NCI-H2029 treated with DMSO at 0.1 percent for 48 hours (cell line): ENCODE measurements around the gene CD99.
"Not testable (repeated sequence)": the region's sequence is repeated elsewhere in the genome, so short reads cannot be mapped to it uniquely, and the experiment has no call there.

Experiments used
- DNase-seq: peaks from one replicate; lab custom pipeline; 2025; lab: John Stamatoyannopoulos, UW

Gene CD99

DNA sequence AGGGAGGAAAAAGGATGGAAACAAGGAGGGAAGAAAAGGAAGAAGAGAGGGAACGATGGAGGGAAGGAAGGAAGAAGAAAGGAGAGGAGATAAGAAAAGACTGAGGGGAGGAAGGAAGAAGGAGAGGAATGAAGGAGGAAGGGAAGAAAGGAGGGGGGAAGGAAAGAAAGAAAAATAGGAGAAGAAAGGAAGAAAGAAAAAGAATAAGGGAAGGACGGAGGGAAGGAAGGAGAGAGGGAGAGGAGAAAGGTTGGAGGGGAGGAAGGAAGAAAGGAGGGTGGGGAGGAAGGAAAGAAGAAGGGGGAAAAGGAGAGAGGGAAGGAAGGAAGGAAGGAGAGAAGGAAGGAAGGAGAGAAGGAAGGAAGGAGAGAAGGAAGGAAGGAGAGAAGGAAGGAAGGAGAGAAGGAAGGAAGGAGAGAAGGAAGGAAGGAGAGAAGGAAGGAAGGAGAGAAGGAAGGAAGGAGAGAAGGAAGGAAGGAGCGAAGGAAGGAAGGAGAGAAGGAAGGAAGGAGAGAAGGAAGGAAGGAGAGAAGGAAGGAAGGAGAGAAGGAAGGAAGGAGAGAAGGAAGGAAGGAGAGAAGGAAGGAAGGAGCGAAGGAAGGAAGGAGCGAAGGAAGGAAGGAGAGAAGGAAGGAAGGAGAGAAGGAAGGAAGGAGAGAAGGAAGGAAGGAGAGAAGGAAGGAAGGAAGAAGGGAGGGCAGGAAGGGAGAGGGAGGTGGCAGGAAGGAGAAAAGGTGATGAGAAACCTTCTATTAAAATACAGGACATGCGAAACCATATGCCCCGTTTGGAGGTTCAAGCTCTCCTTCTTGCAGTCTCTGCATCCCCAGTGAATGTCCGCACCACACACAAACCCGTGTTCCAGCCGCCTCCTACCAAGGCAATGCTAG lies 82.3 kb downstream of the CD99 start:
- DNase-seq = not testable (repeated sequence)

DNA sequence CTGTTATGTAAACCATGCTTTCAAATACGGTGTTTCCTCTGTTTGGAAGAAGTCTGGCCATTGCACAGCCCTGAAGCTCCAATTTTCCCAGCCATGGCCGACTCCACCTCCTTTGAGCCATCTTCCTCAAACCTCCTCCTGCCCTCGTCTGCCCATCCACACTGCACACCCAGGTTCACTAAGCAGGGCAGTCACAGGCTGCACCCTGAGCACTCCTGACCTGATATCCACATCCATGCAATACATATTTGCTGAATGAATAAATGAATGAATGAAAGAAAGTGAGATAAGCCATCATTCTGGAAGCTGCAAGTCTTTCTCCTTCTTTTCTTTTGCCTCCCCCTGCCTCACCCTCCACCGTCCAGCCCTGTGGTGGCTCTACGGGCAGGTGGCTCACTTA lies 83.0 kb downstream of the CD99 start:
- no peak for DNase-seq

DNA sequence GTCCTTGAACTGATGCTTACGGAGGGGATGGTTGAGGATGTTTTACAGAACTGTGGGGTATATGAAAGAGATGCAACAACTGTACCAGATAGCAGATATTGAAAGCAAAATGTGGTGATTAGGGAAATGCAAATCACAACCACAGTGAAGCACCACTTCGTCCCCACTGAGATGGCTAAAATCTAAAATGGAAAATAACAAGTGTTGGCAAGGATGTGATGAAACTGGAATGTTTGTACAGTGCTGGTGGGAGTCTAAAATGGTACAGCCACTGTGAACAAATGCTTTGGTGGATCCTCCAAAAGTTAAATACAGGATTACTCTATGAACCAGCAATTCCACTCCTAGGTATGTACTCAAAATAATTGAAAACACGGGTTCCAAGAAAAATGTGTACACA lies 83.7 kb downstream of the CD99 start:
- DNase-seq = no peak

DNA sequence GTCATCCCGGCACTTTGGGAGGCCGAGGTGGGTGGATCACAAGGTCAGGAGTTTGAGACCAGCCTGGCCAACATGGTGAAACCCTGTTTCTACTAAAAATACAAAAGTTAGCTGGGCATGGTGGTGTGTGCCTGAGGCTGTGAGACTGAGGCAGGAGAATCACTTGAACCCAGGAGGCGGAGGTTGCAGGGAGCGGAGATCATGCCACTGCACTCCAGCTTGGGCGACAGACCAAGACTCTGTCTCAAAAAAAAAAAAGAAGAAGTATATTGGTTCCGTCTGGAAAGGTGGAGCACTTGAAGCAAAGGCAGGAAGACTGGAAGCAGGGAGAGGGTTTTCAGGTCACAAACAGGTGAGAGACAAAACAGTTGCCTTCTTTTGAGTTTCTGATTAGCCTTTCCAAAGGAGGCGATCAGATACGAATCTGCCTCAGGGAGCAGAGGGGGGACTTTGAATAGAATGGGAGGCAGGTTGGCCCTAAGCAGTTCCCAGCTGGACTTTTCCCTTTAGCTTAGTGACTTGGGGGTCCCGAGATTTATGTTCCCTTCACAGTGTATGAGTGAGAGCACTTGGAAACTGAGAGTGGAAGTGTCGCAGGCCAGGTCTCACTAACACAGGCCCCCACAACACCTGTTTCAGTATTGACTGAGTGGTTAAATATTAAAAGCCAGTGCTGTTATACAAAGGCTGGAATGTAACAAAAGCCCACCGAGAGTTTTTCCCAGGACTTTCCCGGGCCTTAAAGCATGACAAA lies 89.6 kb downstream of the CD99 start:
- DNase-seq = not testable (repeated sequence)

DNA sequence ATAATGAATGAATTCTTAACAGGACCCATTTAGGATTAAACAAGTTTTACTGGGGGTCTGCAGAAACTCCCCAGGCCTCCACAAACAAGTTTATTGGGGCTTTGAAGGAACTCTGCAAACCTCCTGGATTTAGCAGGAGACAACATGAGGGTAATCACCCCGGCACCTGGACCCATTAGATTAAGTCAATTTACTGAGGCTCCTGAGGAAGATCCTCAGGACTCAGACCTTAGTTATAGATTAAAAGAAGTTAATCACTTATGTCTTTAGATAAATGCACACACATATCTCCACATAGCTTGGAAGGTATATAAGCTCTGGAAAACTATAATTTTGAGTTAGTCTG lies 90.1 kb downstream of the CD99 start:
- no peak for DNase-seq

DNA sequence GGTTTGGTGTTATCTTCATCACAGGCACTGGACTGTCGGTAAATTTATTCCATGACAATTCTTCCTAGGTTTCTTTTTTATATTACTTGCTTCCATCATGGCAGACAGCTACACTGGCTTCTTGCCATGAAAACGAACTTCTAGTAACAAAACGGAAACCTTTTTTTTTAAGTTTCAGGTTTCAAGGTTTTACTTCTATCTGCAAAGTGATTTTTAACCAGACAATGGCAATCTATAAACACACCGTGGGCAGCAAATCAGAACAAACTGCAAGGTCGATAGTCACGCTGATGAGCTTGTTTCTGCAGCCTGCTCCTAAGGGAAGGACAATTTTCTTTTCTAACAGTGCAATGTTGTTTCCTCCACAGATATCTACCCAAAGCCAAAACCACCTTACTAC lies 90.6 kb downstream of the CD99 start:
- no peak for DNase-seq

DNA sequence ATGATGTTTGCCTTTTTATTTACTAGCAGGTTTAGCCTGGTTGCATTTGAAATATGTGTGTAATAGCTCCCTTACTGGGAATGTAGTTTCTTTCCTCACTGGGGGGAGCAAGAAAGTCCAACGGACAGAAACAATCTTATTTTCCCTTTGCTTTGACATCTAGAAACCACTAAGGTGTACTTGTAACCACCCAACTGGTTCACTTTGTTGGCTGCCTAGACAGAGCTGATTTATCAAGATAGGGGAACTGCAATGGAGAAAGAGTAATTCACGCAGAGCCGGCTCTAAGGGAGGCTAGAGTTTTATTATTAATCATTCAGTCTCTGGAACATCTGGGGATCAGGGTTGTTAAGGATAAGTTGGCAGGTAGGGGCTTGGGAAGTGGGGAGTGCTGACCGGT lies 91.1 kb downstream of the CD99 start:
- DNase-seq = no peak

DNA sequence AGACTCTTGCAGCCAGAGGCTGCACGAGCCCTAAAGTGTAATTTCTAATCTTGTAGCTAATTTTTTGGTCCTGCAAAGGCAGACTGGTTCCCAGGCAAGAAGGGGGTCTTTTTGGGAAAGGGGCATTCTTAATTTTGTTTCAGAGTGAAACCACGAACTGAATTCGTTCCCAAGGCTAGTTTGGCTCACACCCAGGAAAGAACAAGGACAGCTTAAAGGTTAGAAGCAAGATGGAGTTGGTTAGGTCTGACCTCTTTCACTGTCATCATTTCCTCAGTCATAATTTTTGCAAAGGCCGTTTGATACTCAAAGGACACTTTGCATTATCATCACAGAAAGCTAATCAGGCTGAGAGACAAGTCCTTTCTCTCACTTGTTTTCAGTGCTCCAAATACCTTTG lies 91.7 kb downstream of the CD99 start:
- no peak for DNase-seq

DNA sequence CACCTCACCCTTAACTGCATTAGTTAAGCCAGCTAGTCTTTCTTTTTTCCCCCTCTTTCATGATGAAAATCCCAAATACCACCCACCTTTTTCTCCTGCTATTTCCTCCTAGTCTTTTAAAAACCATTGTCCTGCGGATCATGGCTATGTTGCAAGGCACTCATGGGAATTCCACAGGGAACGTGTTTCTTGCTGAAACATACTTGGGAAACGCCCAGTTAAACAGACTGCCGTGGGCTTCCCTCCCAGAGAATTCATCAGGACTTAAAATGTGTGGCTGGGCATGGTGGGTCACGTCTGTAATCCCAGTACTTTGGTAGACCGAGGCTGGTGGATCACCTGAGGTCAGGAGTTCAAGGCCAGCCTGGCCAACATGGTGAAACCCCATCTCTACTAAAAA lies 92.9 kb downstream of the CD99 start:
- no peak for DNase-seq

DNA sequence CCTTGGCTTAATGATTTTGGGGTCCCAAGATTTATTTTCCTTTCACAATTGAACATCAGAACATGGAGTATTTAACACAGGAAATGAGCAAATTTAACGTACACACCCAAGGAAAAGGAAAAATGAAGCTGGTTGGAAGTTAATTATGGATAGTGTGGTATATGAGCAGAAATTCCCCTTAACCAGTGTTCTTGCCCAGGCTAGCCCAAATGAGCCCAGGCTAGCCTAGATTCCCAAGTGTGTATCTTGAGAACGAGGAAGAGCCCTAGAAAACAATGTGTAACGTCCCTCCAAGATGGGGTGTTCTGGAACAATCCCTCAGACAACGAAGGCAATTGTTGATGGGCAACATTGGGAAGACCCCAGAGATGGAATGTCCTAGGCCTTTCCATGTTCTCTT lies 94.4 kb downstream of the CD99 start:
- DNase-seq = no peak

DNA sequence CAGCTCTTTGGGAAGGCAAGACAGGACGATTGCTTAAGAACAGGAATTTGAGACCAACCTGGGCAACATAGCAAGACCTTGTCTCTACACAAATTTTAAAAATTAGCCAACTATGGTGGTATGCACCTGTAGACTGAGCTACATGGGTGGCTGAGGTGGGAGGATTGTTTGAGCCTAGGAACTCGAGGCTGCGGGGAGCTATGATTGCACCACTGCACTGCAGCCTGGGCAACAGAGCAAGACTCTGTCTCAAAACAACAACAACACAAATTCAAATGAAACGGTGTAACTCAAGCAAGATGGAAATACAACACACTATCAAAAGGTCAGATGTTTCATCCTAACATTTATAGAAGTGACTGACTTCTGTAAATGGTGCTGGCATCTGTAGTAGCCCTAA lies 97.9 kb downstream of the CD99 start:
- DNase-seq = no peak

DNA sequence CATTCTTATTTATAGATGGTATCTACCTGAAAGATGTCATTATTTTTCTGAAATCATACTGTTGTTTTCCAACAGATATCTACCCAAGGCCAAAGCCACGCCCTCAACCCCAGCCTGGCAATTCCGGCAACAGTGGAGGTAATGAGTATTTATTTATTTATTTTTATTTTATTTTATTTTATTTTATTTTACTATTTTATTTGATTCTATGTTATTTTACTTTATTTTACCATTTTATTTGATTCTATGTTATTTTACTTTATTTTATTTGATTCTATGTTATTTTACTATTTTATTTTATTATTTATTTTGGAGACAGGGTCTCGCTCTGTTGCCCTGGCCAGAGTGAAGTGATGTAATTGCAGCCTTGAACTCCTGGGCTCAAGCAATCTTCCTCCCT lies 98.5 kb downstream of the CD99 start:
- DNase-seq = no peak
